Esophagus (tissue), 2 donors: Measurements from ENCODE around the gene DSCAM. TPM values are rescaled to one million over a fixed set of nuclear protein-coding genes. Genes with fewer than 3 reads are reported as not detected.

Experiments
- H3K27ac ChIP-seq, 2 donors: one replicate each; pipeline ENCODE4 v1.5.1; 2013; ENCODE audit warnings: low read depth in 2 of 2, mild to moderate bottlenecking in 2 of 2, inconsistent platforms in 1 of 2, low read length in 1 of 2, moderate library complexity in 1 of 2
- H3K27me3 ChIP-seq, 2 donors: one replicate each; pipeline ENCODE4 v1.6.1; 2013; ENCODE audit warnings: low read length in 2 of 2, control low read depth in 1 of 2, mild to moderate bottlenecking in 1 of 2; ENCODE audit not compliant: insufficient read depth in 2 of 2, control insufficient read depth in 1 of 2
- H3K36me3 ChIP-seq, 2 donors: one replicate each; pipeline ENCODE4 v1.6.1; 2013; ENCODE audit warnings: low read length in 1 of 2; ENCODE audit not compliant: control insufficient read depth in 2 of 2, insufficient read depth in 2 of 2
- H3K4me1 ChIP-seq, 2 donors: one replicate each; pipeline ENCODE4 v1.6.1; 2013; ENCODE audit warnings: low read length in 1 of 2; ENCODE audit not compliant: control insufficient read depth in 2 of 2, insufficient read depth in 2 of 2
- H3K4me3 ChIP-seq, 2 donors: one replicate each; pipeline ENCODE4 v1.5.1; 2013; ENCODE audit warnings: low read length in 2 of 2, mild to moderate bottlenecking in 2 of 2, low read depth in 1 of 2, moderate library complexity in 1 of 2
- H3K9me3 ChIP-seq, 2 donors: one replicate each; pipeline ENCODE4 v1.6.1; 2013; ENCODE audit warnings: mild to moderate bottlenecking in 2 of 2, low read depth in 1 of 2, low read length in 1 of 2, moderate library complexity in 1 of 2; ENCODE audit not compliant: control insufficient read depth in 2 of 2, insufficient read depth in 1 of 2
- WGBS, 2 donors: extraction: QIAGEN DNeasy Blood & Tissue Kit; methylation state at CpG; one replicate each; pipeline ENCODE4 v1.1.7; 2013; 5-methylcytosine and 5-hydroxymethylcytosine counted together
- polyA plus RNA-seq, 2 donors: library from polyadenylated mRNA; stranded (reverse); fragments of 200-250 nt; gene quantifications; one replicate each; pipeline ENCODE4 v1.2.3, GENCODE V29; 2013
- donor health status: healthy with polysubstance abuse.
- donor health status: Bipolar disorder and iron deficiency.

The DSCAM gene
- polyA plus RNA-seq, 2 donors = under 0.01 TPM; not detected in 1

DNA sequence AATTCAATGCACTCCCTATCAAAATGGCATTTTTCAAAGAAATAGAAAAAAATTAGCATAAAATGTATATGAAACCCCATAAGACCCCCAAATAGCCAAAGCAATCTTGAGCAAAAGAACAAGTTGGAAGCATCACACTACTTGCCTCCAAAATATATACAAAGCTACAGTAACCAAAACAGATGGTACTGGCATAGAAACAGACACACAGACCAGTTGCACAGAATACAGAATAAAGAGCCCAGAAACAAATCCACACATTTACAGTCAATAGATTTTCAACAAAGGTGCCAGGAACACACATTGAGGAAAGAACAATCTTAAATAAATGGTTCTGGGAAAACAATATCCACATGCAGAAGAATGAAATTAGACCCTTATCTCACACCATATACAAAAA, 350.8 kb downstream of the DSCAM start:
- no peaks in the 10 kb centered on the region for H3K4me1 ChIP-seq
- H3K27ac ChIP-seq = no peak overlapping the region
- H3K4me3 ChIP-seq = no peak overlapping the region
- no peaks in the 10 kb centered on the region for H3K27me3 ChIP-seq
- H3K36me3 ChIP-seq = no peaks in the 10 kb centered on the region
- peaks cover 0 to 5% of the 10 kb centered on the region in 2 donors for H3K9me3 ChIP-seq

DNA sequence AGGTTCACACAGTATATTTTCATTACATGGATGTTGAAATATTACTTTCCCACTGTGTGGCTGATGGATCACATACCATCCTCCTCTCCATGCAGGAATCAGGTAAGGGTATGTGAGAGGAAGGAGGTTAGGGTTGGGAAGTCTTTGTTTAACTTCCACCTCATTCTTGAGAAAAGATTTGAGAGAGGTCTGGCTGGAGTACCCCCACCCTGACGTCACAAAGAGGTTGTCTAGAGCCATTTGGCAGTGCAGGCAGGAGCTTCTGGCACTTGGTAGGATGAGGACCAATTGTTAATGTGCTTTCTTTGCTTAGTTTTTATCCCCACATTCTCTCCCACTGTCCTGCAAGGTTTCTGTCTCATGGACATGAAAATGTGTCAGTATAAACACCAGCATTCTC, 356.6 kb downstream of the DSCAM start:
- Histone ChIP-seq H3K27me3 (no peaks in the 10 kb centered on the region), H3K4me3 (no peak overlapping the region), H3K36me3 (no peaks in the 10 kb centered on the region), H3K9me3 (peaks cover 0 to 5% of the 10 kb centered on the region in 2 donors), H3K27ac (no peak overlapping the region), H3K4me1 (no peaks in the 10 kb centered on the region)
- 69 to 73% methylated on average over 1 of the region's 1 CpG for WGBS, 2 donors

DNA sequence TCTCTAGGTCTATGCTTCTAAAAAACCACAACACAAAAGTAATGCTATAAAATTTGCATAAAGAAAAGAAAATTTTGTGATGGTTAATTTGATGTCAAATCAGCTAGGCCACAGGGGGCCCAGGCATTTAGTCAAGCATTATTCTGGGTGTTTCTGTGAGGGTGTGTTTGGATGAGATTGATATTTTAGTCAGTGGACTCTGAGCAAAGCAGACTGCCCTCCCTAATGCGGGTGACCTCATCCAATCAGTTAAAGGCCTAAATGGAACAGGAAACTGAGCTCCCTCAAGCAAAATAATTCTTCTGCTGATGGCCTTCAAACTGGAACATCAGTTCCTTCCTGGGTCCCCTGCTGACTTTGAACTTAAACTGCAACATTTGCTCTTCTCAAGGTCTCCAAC, 358.0 kb downstream of the DSCAM start:
- WGBS, 2 donors = 77 to 83% methylated on average over 1 of the region's 1 CpG

DNA sequence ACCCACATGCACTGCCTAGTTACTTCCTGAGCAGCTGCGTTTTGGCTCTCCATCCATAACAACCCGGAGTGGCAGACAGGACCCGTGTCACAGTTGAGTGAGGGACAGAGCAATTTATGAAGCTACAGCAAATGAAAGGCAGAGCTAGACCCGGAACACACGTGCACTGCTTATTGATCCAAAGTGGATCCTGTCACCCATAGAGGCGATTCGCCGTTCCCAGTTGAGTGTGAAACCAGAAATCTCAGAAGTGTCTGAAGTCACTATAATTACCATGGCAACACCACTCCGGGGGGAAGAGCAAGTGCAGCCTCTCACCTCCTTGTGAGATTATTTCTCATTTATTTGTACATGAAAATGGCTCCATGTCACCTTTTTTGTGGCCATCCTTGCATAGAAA, 365.2 kb downstream of the DSCAM start:
- 82 to 86% methylated on average over 9 of the region's 9 CpGs for WGBS, 2 donors
- Histone ChIP-seq H3K4me3 (no peak overlapping the region), H3K9me3 (no peaks in the 10 kb centered on the region), H3K27me3 (no peaks in the 10 kb centered on the region), H3K36me3 (no peaks in the 10 kb centered on the region), H3K4me1 (no peaks in the 10 kb centered on the region), H3K27ac (no peak overlapping the region)

More for the DNA sequence above, 358.0 kb downstream of the DSCAM start:
- Histone ChIP-seq H3K9me3 (peaks cover 0 to 5% of the 10 kb centered on the region in 2 donors), H3K27ac (no peak overlapping the region), H3K4me1 (no peaks in the 10 kb centered on the region), H3K27me3 (no peaks in the 10 kb centered on the region), H3K36me3 (no peaks in the 10 kb centered on the region), H3K4me3 (no peak overlapping the region)

DNA sequence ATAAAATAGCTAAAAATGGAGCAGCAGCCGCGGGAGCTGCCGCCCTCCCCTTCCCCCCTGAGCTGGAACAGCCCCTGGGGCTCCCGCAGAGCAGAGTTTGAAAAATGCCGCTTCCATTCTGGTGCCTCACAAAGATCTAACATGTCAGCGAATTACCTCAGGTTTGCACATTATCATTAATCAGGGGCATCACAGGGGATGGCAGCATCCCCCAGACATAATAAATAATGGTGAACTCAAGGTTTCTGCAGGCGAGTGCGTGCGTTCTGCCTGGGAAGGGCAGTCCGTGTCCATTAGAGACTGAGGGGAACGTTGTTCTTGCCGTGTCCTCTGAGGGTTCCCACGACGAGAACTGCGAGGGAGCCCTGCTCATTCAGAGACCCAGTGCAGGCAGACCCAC, 372.4 kb downstream of the DSCAM start:
- Histone ChIP-seq H3K4me3 (no peak overlapping the region), H3K27me3 (no peaks in the 10 kb centered on the region), H3K36me3 (no peaks in the 10 kb centered on the region), H3K4me1 (no peaks in the 10 kb centered on the region), H3K9me3 (no peaks in the 10 kb centered on the region), H3K27ac (no peak overlapping the region)
- 88 to 90% methylated on average over 15 of the region's 15 CpGs for WGBS, 2 donors

DNA sequence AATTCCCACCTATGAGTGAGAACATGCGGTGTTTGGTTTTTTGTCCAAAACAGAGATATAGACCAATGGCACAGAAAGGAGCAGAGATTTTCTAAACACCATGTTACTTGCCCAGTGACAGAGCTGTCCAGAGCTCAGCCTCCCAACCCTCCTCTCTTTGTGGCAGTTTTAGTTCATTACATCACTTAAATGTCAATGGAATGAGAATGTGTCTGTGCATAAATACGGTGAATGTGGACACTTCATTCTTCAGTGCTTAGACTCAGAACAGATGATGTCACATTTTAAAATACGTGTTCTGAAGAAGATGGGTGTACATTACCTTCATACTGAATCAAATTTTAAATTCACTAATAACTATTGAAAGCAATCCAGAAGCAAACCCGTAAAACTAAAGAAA, 374.9 kb downstream of the DSCAM start:
- Histone ChIP-seq H3K36me3 (no peaks in the 10 kb centered on the region), H3K27me3 (no peaks in the 10 kb centered on the region), H3K4me3 (no peak overlapping the region), H3K27ac (no peak overlapping the region), H3K9me3 (no peaks in the 10 kb centered on the region), H3K4me1 (no peaks in the 10 kb centered on the region)
- 63% methylated on average over 4 of the region's 4 CpGs for WGBS, 2 donors

DNA sequence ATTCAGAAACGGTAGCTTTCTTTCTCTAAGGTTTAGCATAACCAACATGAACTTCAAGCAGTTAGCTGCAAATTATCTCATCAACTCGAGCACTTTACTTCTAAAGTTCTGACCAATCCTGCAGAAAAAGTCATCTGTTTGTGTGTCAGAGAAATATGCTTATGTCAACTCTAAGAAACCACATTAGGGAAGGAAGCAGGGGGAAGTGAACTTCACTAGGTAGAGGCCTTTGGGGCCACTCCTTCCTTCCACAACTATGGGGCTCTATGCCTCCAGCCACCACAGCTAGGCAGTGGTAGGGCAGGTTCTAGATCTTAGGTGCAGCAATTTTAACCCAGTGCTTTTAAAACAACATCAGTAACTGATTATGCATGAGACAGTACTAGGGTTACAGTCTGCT, 375.9 kb downstream of the DSCAM start:
- Histone ChIP-seq H3K27ac (no peak overlapping the region), H3K36me3 (no peaks in the 10 kb centered on the region), H3K27me3 (no peaks in the 10 kb centered on the region), H3K4me3 (no peak overlapping the region), H3K9me3 (no peaks in the 10 kb centered on the region), H3K4me1 (no peaks in the 10 kb centered on the region)
- WGBS, 2 donors = 38 to 43% methylated on average over 2 of the region's 2 CpGs

DNA sequence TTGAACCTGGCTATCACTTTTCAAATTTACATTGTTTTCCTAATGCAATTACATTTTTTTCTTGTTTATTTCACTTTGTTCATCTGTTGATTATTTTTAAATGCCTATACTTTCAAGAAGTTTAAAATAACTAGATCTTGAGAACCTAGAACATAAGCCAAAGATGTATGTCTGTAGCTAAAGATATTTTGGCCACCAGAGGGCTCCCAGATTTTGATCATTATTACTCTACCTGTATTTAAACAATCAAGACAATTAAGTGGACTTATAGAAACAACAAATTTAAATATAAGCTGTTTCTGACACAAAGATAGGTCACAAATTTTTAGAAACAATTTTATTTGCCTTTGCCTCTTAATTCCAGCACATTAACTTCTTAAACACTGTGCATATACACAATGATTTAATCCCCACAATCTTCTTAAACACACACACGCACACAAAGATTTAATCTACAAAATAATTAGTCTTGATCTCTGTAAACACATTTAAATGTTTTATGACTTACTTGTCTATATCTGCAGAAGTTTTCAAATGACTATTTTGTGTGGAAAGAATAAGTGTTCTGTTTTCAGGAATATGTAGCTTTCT, 380.0 kb downstream of the DSCAM start:
- Histone ChIP-seq H3K9me3 (no peaks in the 10 kb centered on the region), H3K4me1 (no peaks in the 10 kb centered on the region), H3K4me3 (no peak overlapping the region), H3K27me3 (no peaks in the 10 kb centered on the region), H3K27ac (no peak overlapping the region), H3K36me3 (no peaks in the 10 kb centered on the region)
- 79 to 83% methylated on average over 1 of the region's 1 CpG for WGBS, 2 donors

DNA sequence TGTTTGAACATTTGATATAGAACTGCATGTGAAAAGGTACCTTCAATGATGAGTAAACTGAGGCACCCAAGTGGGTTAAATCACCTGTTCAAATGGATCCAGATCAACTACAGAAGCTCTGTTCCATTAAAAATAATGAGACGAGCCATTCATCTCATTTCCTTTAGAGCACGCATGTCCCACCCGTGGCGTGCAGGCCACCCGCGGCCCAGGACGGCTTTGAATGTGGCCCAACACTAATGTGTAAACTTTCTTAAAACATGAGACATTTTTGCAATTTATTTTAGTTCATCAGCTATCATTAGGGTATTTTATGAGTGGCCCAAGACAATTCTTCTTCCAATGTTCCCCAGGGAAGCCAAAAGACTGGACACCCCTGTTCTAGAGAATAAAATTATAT, 381.6 kb downstream of the DSCAM start:
- Histone ChIP-seq H3K4me3 (no peak overlapping the region), H3K4me1 (no peaks in the 10 kb centered on the region), H3K36me3 (no peaks in the 10 kb centered on the region), H3K27me3 (no peaks in the 10 kb centered on the region), H3K27ac (no peak overlapping the region), H3K9me3 (no peaks in the 10 kb centered on the region)
- WGBS, 2 donors = 89 to 91% methylated on average over 7 of the region's 7 CpGs

DNA sequence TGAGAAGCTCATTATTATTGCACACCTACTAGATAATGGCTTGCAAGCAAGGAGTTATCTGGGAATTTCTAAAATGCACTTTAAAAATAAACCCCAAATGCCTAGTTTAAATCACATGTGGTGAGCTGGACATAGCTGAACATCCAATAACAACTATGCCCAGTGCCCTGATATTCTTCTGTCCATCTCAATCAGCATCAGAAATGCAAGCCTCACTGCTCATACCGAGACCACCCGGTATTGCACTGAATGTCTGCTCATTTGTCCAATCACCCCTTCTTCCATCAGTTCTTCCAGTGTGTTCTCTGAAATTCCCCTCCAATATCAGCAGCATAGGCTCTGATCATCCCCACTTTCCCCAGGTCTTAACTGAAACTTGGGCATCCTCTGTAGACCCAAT, 383.8 kb downstream of the DSCAM start:
- 84 to 89% methylated on average over 2 of the region's 2 CpGs for WGBS, 2 donors
- Histone ChIP-seq H3K9me3 (no peaks in the 10 kb centered on the region), H3K27me3 (no peaks in the 10 kb centered on the region)

More for the DNA sequence above, 383.8 kb downstream of the DSCAM start:
- Histone ChIP-seq H3K36me3 (no peaks in the 10 kb centered on the region), H3K4me3 (no peak overlapping the region), H3K4me1 (no peaks in the 10 kb centered on the region), H3K27ac (no peak overlapping the region)
